MM.1S (cell line): ENCODE results near the gene WHAMM.

Experiments used
- DNase-seq: peaks from one replicate; pipeline ENCODE4 v3.0.0-alpha.2; 2015
- H2AFZ ChIP-seq: fragments of 300-600 bp; sonication (generic); 2 replicates; pipeline ENCODE4 v1.6.0; 2016; ENCODE audit warnings: antibody characterized with exemption, low read length
- H3F3A ChIP-seq: fragments of 300-600 bp; sonication (generic); 2 replicates; pipeline ENCODE4 v1.6.1; 2016; ENCODE audit warnings: mild to moderate bottlenecking, antibody characterized with exemption, low read length, moderate library complexity, mixed read lengths; ENCODE audit not compliant: insufficient read depth
- H3K27ac ChIP-seq: fragments of 300-600 bp; sonication (generic); 2 replicates; pipeline ENCODE4 v1.5.1; 2016; ENCODE audit warnings: mild to moderate bottlenecking, low read length
- H3K27me3 ChIP-seq: fragments of 300-600 bp; sonication (generic); replicated peaks from 2 replicates; pipeline ENCODE4 v1.6.0; 2016; ENCODE audit warnings: low read length; ENCODE audit not compliant: insufficient read depth
- H3K36me3 ChIP-seq: fragments of 300-600 bp; sonication (generic); replicated peaks from 2 replicates; pipeline ENCODE4 v1.6.1; 2016; ENCODE audit warnings: mild to moderate bottlenecking, low read length, mixed read lengths; ENCODE audit not compliant: insufficient read depth
- H3K4me1 ChIP-seq: fragments of 300-600 bp; sonication (generic); 2 replicates; pipeline ENCODE4 v1.6.1; 2016; ENCODE audit warnings: low read length, mixed read lengths
- H3K4me2 ChIP-seq: fragments of 300-600 bp; sonication (generic); 2 replicates; pipeline ENCODE4 v1.6.0; 2016; ENCODE audit warnings: low read depth, low read length
- H3K4me3 ChIP-seq: fragments of 300-600 bp; sonication (generic); 2 replicates; pipeline ENCODE4 v1.5.1; 2016; ENCODE audit warnings: low read length, mixed read lengths
- H3K79me2 ChIP-seq: fragments of 300-600 bp; sonication (generic); 2 replicates; pipeline ENCODE4 v1.6.1; 2016; ENCODE audit warnings: mixed run types, low read length, mixed read lengths
- H3K9ac ChIP-seq: fragments of 300-600 bp; sonication (generic); 2 replicates; pipeline ENCODE4 v1.6.1; 2016; ENCODE audit warnings: low read length, mixed read lengths
- H3K9me2 ChIP-seq: fragments of 300-600 bp; sonication (generic); replicated peaks from 2 replicates; pipeline ENCODE4 v1.6.1; 2016; ENCODE audit warnings: mild to moderate bottlenecking, low read length, mixed read lengths; ENCODE audit not compliant: insufficient read depth
- H3K9me3 ChIP-seq: fragments of 300-600 bp; sonication (generic); replicated peaks from 2 replicates; pipeline ENCODE4 v1.6.1; 2016; ENCODE audit warnings: mild to moderate bottlenecking, low read length, mixed read lengths; ENCODE audit not compliant: insufficient read depth
- H4K20me1 ChIP-seq: fragments of 300-600 bp; sonication (generic); 2 replicates; pipeline ENCODE4 v1.6.1; 2016; ENCODE audit warnings: mild to moderate bottlenecking, low read length, moderate library complexity, mixed read lengths; ENCODE audit not compliant: insufficient read depth
- CTCF ChIP-seq: fragments of 300-600 bp; sonication (generic); IDR thresholded peaks from 2 replicates; pipeline ENCODE4 v1.5.1; 2016; ENCODE audit warnings: antibody characterized with exemption, low read length, mixed read lengths
- EZH2 ChIP-seq: fragments of 300-600 bp; sonication (generic); optimal IDR thresholded peaks from 2 replicates; pipeline ENCODE3; 2017; ENCODE audit warnings: low read depth, mild to moderate bottlenecking, antibody characterized with exemption, low read length, mixed read lengths
- EZH2phosphoT487 ChIP-seq: fragments of 300-600 bp; sonication (generic); IDR thresholded peaks from 2 replicates; pipeline ENCODE4 v1.6.1; 2018; ENCODE audit warnings: antibody characterized with exemption, low read length

WHAMM gene

DNA sequence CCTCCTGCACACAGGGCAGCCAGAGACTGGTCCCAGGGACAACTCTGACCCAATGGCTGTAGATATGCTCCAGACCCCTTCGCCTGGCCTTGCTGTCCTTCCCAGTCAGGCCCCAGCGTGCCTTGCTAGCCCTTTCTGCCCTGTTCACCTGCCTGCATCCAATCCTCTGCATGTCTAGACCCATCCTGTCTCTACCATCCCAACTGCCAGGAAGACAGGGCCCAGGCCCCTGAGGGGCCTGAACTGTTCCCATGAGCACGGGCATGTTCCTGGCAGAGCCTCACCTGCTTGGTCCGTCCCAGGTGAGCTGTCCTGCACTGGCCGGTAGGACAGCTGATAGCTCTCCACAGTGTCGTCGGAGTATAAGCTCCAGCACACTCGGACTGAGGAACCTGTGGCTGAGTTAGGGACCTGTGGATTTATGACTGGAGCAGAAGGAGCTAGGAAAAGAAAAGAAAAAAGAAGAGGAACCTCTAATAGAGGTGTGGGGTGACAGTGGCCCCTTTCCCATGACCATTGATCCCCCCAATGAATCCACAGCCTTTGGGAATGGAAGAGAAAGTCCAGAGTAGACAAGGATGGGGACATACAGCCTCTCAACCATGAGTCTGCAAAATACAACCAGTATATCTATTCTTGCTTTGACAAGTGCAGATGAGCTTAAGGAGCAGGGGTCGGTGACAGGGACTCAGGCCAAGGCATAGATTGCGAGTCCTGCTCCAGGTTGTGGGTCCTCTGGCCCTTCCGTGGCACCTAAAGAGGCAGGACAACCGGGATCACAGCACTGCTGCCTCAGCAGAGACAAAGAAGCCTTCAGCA, 37.4 kb upstream of the WHAMM start:
- Histone ChIP-seq H3F3A (no peaks in the 10 kb centered on the region), H2AFZ (no peak overlapping the region), H3K79me2 (no peaks in the 10 kb centered on the region), H3K27ac (no peak overlapping the region), H4K20me1 (no peaks in the 10 kb centered on the region), H3K4me3 (no peak overlapping the region), H3K36me3 (no peaks in the 10 kb centered on the region), H3K4me1 (no peaks in the 10 kb centered on the region), H3K9me2 (no peaks in the 10 kb centered on the region), H3K27me3 (no peaks in the 10 kb centered on the region), H3K4me2 (no peak overlapping the region), H3K9ac (no peak overlapping the region), H3K9me3 (no peaks in the 10 kb centered on the region)
- DNase-seq, result no peak
- TF ChIP-seq EZH2, result no peak
- no peak for TF ChIP-seq EZH2phosphoT487
- TF ChIP-seq CTCF, result no peak

GRCh38 chr15:82774496-82774895, 34.9 kb upstream of the WHAMM start:
- Histone ChIP-seq H3K4me3 (no peak overlapping the region), H4K20me1 (no peaks in the 10 kb centered on the region), H2AFZ (no peak overlapping the region), H3K36me3 (no peaks in the 10 kb centered on the region), H3K27ac (no peak overlapping the region), H3K4me1 (no peaks in the 10 kb centered on the region), H3F3A (no peaks in the 10 kb centered on the region), H3K9ac (no peak overlapping the region), H3K79me2 (no peaks in the 10 kb centered on the region), H3K9me2 (no peaks in the 10 kb centered on the region), H3K9me3 (no peaks in the 10 kb centered on the region), H3K4me2 (no peak overlapping the region), H3K27me3 (no peaks in the 10 kb centered on the region)
- no peak for DNase-seq
- TF ChIP-seq EZH2phosphoT487 (no peak), CTCF (no peak), EZH2 (no peak)

DNA sequence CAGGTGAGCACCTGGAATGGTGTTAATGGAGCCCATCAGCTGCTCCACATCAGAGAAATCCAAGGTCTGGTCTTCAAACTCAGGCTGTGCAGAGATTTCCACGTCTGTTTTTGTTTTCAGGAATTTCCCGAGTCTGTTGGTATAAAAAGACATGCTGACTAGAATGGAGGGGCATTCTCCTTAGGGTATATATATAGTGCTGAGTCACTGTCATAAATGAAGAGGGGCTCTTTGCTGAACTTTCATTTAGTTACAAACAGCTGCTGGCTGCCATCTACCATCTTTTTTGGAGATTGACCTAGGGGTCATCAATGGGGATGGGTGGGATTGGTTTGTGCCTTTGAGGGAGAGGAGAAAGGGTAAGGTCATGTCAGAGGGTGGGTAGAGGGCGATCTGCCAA, 30.7 kb upstream of the WHAMM start:
- Histone ChIP-seq H3K27ac (no peak overlapping the region), H3K36me3 (no peaks in the 10 kb centered on the region), H3K4me3 (no peak overlapping the region), H4K20me1 (no peaks in the 10 kb centered on the region), H3K27me3 (no peaks in the 10 kb centered on the region), H3K79me2 (no peaks in the 10 kb centered on the region), H3K4me2 (no peak overlapping the region), H3K9me3 (no peaks in the 10 kb centered on the region), H2AFZ (no peak overlapping the region), H3K9me2 (no peaks in the 10 kb centered on the region), H3F3A (no peaks in the 10 kb centered on the region), H3K4me1 (no peaks in the 10 kb centered on the region), H3K9ac (no peak overlapping the region)
- DNase-seq, result no peak
- TF ChIP-seq EZH2phosphoT487 (no peak), EZH2 (no peak), CTCF (no peak)
